IMR-90 (cell line): ENCODE data around the gene CYP19A1. TPM values are rescaled to one million over a fixed set of nuclear protein-coding genes. Genes with fewer than 3 reads are reported as not detected.

ENCODE experiments used
- ATAC-seq: fragments of 200-7000 bp; cut with Tn5 transposase; 2 replicates; pipeline ENCODE4 v1.9.1; 2020; ENCODE audit warnings: low read depth, mild to moderate bottlenecking, moderate library complexity
- BruUV-seq: library from RNA; stranded (reverse); fragments of 400-500 nt; replicated peaks from 2 replicates; lab custom pipeline; 2021; lab: Mats Ljungman, UMichigan
- CTCF ChIA-PET: fragments of 300-600 bp; formaldehyde crosslinking; extraction: SDS; loops from one replicate; lab custom pipeline; 2021; ENCODE audit warnings: antibody characterized with exemption; lab: Yijun Ruan, JAX
- POLR2A ChIA-PET: fragments of 300-600 bp; sonication (Branson Sonifier 250); formaldehyde crosslinking; loops from one replicate; lab custom pipeline; 2022; ENCODE audit warnings: antibody characterized with exemption; ENCODE audit not compliant: unreplicated experiment; lab: Charles Lee
- DNase-seq: peaks from one replicate; pipeline ENCODE4 v3.0.0; 2013
- H2AFZ ChIP-seq: replicated peaks from 2 replicates; pipeline ENCODE3; 2013; ENCODE audit warnings: low read length, mild to moderate bottlenecking; ENCODE audit not compliant: poor library complexity
- H2AK5ac ChIP-seq: 2 replicates; pipeline ENCODE4 v1.6.1; 2013; ENCODE audit warnings: low read depth, low read length, inconsistent platforms
- H2AK9ac ChIP-seq: replicated peaks from 2 replicates; pipeline ENCODE3; 2013; ENCODE audit warnings: mild to moderate bottlenecking, low read depth, low read length, moderate library complexity; ENCODE audit not compliant: poor library complexity
- H2BK120ac ChIP-seq: 2 replicates; pipeline ENCODE4 v1.6.1; 2013; ENCODE audit warnings: low read depth, low read length, inconsistent platforms
- H2BK15ac ChIP-seq: 3 replicates; pipeline ENCODE4 v1.6.1; 2013; ENCODE audit warnings: low read depth, low read length, inconsistent platforms
- H2BK20ac ChIP-seq: 2 replicates; pipeline ENCODE4 v1.6.1; 2013; ENCODE audit warnings: low read depth, mild to moderate bottlenecking, inconsistent platforms, low read length, moderate library complexity
- H2BK5ac ChIP-seq: 2 replicates; pipeline ENCODE4 v1.6.1; 2013; ENCODE audit warnings: mild to moderate bottlenecking, low read depth, low read length, inconsistent platforms; ENCODE audit not compliant: poor library complexity, severe bottlenecking
- H3K14ac ChIP-seq: replicated peaks from 2 replicates; pipeline ENCODE4 v1.6.1; 2013; ENCODE audit warnings: low read depth, low read length, inconsistent platforms
- H3K18ac ChIP-seq: 2 replicates; pipeline ENCODE4 v1.6.1; 2013; ENCODE audit warnings: low read depth, low read length, control low read depth
- H3K23ac ChIP-seq: 2 replicates; pipeline ENCODE4 v1.6.1; 2013; ENCODE audit warnings: low read depth, low read length, inconsistent platforms
- H3K27ac ChIP-seq: 2 replicates; pipeline ENCODE4 v1.5.1; 2013; ENCODE audit warnings: mild to moderate bottlenecking, control low read depth, low read length; ENCODE audit not compliant: insufficient read depth
- H3K27me3 ChIP-seq: 2 replicates; pipeline ENCODE4 v1.6.1; 2013; ENCODE audit warnings: low read length; ENCODE audit not compliant: control insufficient read depth, insufficient read depth
- H3K36me3 ChIP-seq: 2 replicates; pipeline ENCODE4 v1.6.1; 2013; ENCODE audit warnings: low read length, mixed read lengths; ENCODE audit not compliant: control insufficient read depth, insufficient read depth
- H3K4ac ChIP-seq: 2 replicates; pipeline ENCODE4 v1.6.1; 2013; ENCODE audit warnings: low read depth, low read length, inconsistent platforms
- H3K4me1 ChIP-seq: 2 replicates; pipeline ENCODE4 v1.6.1; 2013; ENCODE audit warnings: low read length, mixed read lengths; ENCODE audit not compliant: control insufficient read depth, insufficient read depth
- H3K4me2 ChIP-seq: 2 replicates; pipeline ENCODE4 v1.6.1; 2013; ENCODE audit warnings: low read depth, mild to moderate bottlenecking, control low read depth, low read length, moderate library complexity
- H3K4me3 ChIP-seq: 2 replicates; pipeline ENCODE4 v1.5.1; 2013; ENCODE audit warnings: low read depth, mild to moderate bottlenecking, control low read depth, low read length, moderate library complexity; ENCODE audit not compliant: insufficient read depth
- H3K56ac ChIP-seq: 2 replicates; pipeline ENCODE4 v1.6.1; 2013; ENCODE audit warnings: low read length, inconsistent platforms; ENCODE audit not compliant: insufficient read depth; ENCODE audit errors: extremely low read depth
- H3K79me1 ChIP-seq, 2 experiments: 2 replicates each; pipeline ENCODE4 v1.6.1; 2013; ENCODE audit warnings: low read length in 2 of 2, inconsistent platforms in 1 of 2, low read depth in 1 of 2
- H3K9ac ChIP-seq: 2 replicates; pipeline ENCODE4 v1.6.1; 2013; ENCODE audit warnings: low read depth, low read length, control low read depth
- H3K9me1 ChIP-seq: 2 replicates; pipeline ENCODE4 v1.6.1; 2013; ENCODE audit warnings: low read length, inconsistent platforms; ENCODE audit not compliant: insufficient read depth
- H3K9me3 ChIP-seq: 2 replicates; pipeline ENCODE4 v1.6.1; 2013; ENCODE audit warnings: low read length; ENCODE audit not compliant: control insufficient read depth, insufficient read depth
- H4K20me1 ChIP-seq: 2 replicates; pipeline ENCODE4 v1.6.1; 2013; ENCODE audit warnings: low read length, inconsistent platforms; ENCODE audit not compliant: insufficient read depth
- H4K5ac ChIP-seq: 2 replicates; pipeline ENCODE4 v1.6.1; 2013; ENCODE audit warnings: mild to moderate bottlenecking, low read depth, low read length, control low read depth
- H4K8ac ChIP-seq, 2 experiments: 2 replicates each; pipeline ENCODE4 v1.6.1; 2013; ENCODE audit warnings: low read depth in 2 of 2, low read length in 2 of 2, control low read depth in 1 of 2, inconsistent platforms in 1 of 2
- H4K91ac ChIP-seq: 2 replicates; pipeline ENCODE4 v1.6.1; 2013; ENCODE audit warnings: low read depth, low read length, inconsistent platforms; ENCODE audit not compliant: insufficient read depth
- MAFK ChIP-seq: IDR thresholded peaks from 2 replicates; pipeline ENCODE4 v1.6.1; 2012; ENCODE audit warnings: low read depth, low read length, improper control_type of control experiment
- SMC3 ChIP-seq: fragments of 150-350 bp; IDR thresholded peaks from 2 replicates; pipeline ENCODE4 v1.6.1; 2016; ENCODE audit warnings: low read depth, mild to moderate bottlenecking, antibody characterized with exemption, low read length, moderate library complexity
- WGBS, 2 experiments: methylation state at CpG; one replicate each; pipeline versions ENCODE4 v1.1.5 to v1.1.7; 2013; ENCODE audit warnings: missing lambda C conversion rate in 2 of 2; ENCODE audit not compliant: insufficient read length in 1 of 2; ENCODE audit errors: extremely low coverage in 2 of 2; 5-methylcytosine and 5-hydroxymethylcytosine counted together
- dilution Hi-C: fragments of 300-500 bp; cut with HindIII; formaldehyde crosslinking; loops from one replicate; pipeline ENCODE4 v1.14.3; 2018; ENCODE audit warnings: low sequenced_read_pairs; ENCODE audit not compliant: unreplicated experiment
- in situ Hi-C: fragments of 300-500 bp; cut with MboI; formaldehyde crosslinking; loops from 3 replicates; pipeline ENCODE4 v1.14.3; 2019; ENCODE audit warnings: low sequenced_read_pairs, inconsistent platforms, mixed read lengths
- intact Hi-C: fragments of 100-400 bp; cut with micrococcal nuclease; formaldehyde crosslinking; loops from 2 replicates; pipeline ENCODE4 v1.10.0; 2022
- polyA plus RNA-seq, 3 experiments: library from polyadenylated mRNA; depleted of rRNA; stranded (reverse); fragments of >200 nt; gene quantifications; 2 replicates each; pipeline ENCODE4 v1.2.3, GENCODE V29; 2012; ENCODE audit warnings: low replicate concordance in 1 of 3
- total RNA-seq: library from RNA; depleted of rRNA; stranded (reverse); fragments of >200 nt; gene quantifications from 2 replicates; pipeline ENCODE4 v1.2.3, GENCODE V29; 2012

Gene CYP19A1
- total and polyA plus RNA-seq, 2 of the 4 experiments (the other 2 are of a cell fraction), result not detected

DNA sequence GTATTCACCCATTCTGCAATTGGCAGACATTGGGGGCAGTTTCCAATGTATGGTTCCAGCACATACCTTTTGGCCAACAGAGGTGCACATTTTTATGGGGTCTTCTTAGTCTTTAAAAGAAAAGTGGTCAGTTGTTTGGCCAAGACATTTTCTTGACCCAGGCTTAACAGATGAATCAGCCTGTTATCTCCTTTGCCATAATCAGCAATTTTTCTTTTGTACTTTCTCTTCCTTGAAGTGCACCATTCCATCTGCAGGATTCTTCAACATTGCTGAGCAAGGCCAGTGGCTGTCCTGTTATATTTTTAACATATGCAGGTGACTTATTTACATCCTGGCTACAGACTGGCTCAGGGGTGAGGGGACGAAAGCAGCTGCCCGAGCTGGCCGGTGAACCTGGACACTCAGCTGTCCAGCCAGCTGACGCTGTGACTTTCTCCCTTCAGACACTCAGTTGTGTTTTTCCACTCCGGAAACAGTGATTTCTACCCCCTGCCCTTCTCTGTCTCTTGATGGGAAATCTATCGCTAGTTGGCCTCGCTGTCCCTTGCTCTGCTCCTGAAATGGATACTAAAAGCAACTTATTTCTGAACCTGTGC is 147.2 kb downstream of the CYP19A1 start:
- WGBS, 2 experiments, result 93% methylated on average over 3 of the region's 7 CpGs; no CpG with 5 or more reads in 1 of the 2 experiments
- BruUV-seq, result no TSS peak
- in situ Hi-C loops, result no loop called here
- no peak overlapping the region for H4K91ac ChIP-seq
- H2BK5ac ChIP-seq, result no peak overlapping the region
- H3K9me3 ChIP-seq, result no peaks in the 10 kb centered on the region
- H3K9ac ChIP-seq, result no peak overlapping the region
- no peak overlapping the region for H3K27ac ChIP-seq
- H3K18ac ChIP-seq, result no peak overlapping the region
- no peak overlapping the region for H2BK20ac ChIP-seq
- H2AFZ ChIP-seq, result no peak overlapping the region
- no peaks in the 10 kb centered on the region for H4K20me1 ChIP-seq
- H3K27me3 ChIP-seq, result peaks cover 35% of the 10 kb centered on the region
- DNase-seq (no peak), ATAC-seq (no peak)
- H4K8ac ChIP-seq, result no peak overlapping the region
- no peak overlapping the region for H3K4me3 ChIP-seq
- TF ChIP-seq MAFK (peak; percentile 35; the same call in 1 of the 2 replicates), SMC3 (no peak)
- no peak overlapping the region for H2AK5ac ChIP-seq
- H2AK9ac ChIP-seq, result no peak overlapping the region
- no peak overlapping the region for H4K5ac ChIP-seq
- H3K9me1 ChIP-seq, result 0 out of 2 replicates have a peak, but pooled peaks cover 3% of the 10 kb centered on the region
- no peak overlapping the region for H3K14ac ChIP-seq
- no peak overlapping the region for H2BK15ac ChIP-seq
- dilution Hi-C loops, result no loop called here
- H2BK120ac ChIP-seq, result no peak overlapping the region
- H3K56ac ChIP-seq, result no peak overlapping the region
- no peak overlapping the region for H3K23ac ChIP-seq
- no peak overlapping the region for H3K4ac ChIP-seq
- POLR2A ChIA-PET, result no interaction called here
- intact Hi-C loops, result loop anchor here (10.0 kb wide), 1 partner anchor 516 kb away; no protein-coding TSS in a partner anchor
- H3K36me3 ChIP-seq, result no peaks in the 10 kb centered on the region
- no peak overlapping the region for H3K4me2 ChIP-seq
- no peaks in the 10 kb centered on the region for H3K4me1 ChIP-seq
- CTCF ChIA-PET, result interaction anchor here (2.9 to 3.0 kb wide), 2 partner anchors 21 to 28 kb away, joined by 20 to 46 read pairs; no protein-coding TSS in a partner anchor
- H3K79me1 ChIP-seq, result no peaks in the 10 kb centered on the region
